Activated CD4-positive, alpha-beta T cell treated with anti-CD3 and anti-CD28 coated beads, Interleukin-2, Interleukin-6, amounts not matched to agents 100 ng/mL and 50 ng/mL, durations not matched to agents 16 hours and 8 hours (primary cell): ENCODE results near the gene IL1RN.

ENCODE experiments used
- DNase-seq: peaks from one replicate; pipeline ENCODE4 v3.0.0-alpha.2; 2020

IL1RN gene

GRCh38 chr2:113129519-113130078, 2.2 kb downstream of the IL1RN start:
- DNase-seq: no peak

GRCh38 chr2:113131352-113132185, 4.2 kb downstream of the IL1RN start:
- no peak for DNase-seq

DNA sequence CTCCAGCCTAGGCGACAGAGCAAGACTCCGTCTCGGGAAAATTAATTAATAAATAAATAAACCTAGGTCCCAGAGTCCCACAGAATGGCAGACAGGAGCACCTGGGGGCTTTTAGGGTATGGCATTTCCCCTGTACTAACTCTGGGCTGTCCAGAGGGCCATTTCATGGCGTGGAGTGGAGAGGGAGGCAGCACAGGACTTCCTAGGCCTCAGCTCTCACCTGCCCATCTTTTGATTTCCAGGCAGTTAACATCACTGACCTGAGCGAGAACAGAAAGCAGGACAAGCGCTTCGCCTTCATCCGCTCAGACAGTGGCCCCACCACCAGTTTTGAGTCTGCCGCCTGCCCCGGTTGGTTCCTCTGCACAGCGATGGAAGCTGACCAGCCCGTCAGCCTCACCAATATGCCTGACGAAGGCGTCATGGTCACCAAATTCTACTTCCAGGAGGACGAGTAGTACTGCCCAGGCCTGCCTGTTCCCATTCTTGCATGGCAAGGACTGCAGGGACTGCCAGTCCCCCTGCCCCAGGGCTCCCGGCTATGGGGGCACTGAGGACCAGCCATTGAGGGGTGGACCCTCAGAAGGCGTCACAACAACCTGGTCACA, 5.1 kb downstream of the IL1RN start:
- DNase-seq: no peak

DNA sequence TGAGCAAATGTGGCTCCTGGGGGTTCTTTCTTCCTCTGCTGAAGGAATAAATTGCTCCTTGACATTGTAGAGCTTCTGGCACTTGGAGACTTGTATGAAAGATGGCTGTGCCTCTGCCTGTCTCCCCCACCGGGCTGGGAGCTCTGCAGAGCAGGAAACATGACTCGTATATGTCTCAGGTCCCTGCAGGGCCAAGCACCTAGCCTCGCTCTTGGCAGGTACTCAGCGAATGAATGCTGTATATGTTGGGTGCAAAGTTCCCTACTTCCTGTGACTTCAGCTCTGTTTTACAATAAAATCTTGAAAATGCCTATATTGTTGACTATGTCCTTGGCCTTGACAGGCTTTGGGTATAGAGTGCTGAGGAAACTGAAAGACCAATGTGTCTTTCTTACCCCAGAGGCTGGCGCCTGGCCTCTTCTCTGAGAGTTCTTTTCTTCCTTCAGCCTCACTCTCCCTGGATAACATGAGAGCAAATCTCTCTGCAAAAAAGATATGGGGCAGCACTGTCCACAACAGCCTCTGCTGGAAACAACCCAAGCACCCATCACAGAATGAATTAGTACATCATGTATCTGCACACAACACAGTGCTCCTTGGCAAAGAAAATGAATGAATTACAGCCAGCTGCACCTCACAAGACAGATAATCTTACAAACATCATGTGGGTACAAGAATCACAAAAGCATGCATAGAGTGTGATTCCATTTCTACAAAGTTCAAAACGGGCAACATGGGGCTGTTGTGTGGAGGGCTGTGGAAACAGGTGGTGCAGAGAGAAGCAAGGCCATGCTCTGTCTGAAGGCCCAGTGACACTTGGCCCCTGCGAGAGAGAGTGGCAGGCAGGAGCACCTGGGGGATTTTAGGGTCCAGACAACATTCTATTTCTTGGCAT, 6.6 kb downstream of the IL1RN start:
- DNase-seq: peak; percentile 40

DNA sequence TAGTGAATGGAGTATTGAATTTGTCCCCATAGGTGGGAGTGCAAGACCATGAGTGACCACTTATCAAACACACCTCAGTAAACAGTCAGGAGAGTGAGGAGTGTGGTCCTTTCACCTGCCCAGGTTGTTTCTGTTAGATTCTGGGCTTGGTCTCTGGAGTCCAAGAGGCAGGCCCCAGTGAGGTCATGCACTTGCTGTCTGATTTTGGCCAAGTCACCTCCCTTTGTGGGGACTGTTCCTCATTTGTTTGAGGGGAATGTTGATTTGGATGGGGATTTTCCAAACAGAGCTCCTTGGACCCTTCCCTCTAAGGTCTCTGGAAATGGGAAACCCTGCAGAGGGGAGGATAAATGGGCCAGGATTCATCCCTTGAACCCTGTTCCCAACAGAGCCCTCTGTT, 7.3 kb downstream of the IL1RN start:
- DNase-seq: no peak

DNA sequence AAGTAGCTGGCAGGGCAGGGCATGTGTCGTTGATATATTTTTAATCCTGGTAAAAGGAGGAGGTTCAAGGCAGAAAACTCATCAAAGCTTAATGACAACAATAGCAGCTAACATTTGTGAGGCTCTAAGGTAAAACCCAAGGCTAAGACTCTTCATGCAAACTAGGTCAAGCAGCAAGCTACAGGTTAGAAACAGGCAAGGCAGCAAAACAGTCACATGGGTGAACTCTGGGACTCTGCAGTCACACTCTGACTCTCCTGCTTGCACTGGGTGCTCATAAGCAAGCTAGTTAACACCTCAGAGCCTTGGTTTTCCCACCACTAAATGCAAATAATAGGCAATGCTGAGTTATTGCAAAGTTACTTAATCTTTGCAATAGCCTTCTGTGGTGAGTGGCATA, 7.9 kb downstream of the IL1RN start:
- no peak for DNase-seq

GRCh38 chr2:113136828-113137775, 9.7 kb downstream of the IL1RN start:
- peak; percentile 61 for DNase-seq

DNA sequence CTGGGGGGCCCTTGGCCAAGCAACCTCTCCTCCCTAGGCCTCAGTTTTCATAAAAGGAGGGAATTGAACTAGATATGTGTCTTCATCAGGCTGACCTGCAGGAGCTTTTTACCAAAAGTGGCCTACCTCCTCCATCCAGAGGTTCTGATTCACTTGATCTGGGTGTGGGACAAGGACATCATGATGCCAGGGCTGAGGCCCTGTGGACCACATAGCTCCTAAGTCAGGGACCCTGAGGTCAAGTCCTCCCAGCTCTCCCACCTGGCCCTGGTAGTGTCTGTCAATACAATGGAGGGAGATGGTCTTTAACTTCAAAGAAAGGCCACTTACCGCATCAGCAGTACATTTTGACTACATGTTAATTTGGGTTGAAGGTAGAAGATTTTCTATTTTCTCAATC, 10.4 kb downstream of the IL1RN start:
- no peak for DNase-seq

- DNase-seq: peak; percentile 88
Observed at GRCh38 chr2:113138428-113139322, 11.3 kb downstream of the IL1RN start.

- DNase-seq: no peak
Observed at GRCh38 chr2:113141451-113141850, 14.1 kb downstream of the IL1RN start.

- DNase-seq: no peak
Observed at GRCh38 chr2:113142290-113142689, 14.9 kb downstream of the IL1RN start.

DNA sequence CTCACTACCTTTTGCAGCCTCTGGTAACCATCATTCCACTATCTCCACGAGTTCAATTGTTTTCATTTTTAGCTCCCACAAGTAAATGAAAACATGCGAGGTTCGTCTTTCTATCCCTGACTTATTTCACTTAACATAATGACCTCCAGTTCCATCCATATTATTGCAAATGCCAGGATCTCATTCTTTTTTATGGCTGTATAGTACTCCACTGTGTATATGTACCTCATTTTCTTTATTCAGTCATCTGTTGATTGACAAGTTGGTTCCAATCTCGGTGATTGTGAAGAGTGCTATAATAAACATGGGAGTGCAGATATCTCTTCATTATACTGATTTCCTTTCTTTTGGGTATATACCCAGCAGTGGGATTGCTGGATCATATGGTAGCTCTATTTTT, 16.9 kb downstream of the IL1RN start:
- no peak for DNase-seq

DNA sequence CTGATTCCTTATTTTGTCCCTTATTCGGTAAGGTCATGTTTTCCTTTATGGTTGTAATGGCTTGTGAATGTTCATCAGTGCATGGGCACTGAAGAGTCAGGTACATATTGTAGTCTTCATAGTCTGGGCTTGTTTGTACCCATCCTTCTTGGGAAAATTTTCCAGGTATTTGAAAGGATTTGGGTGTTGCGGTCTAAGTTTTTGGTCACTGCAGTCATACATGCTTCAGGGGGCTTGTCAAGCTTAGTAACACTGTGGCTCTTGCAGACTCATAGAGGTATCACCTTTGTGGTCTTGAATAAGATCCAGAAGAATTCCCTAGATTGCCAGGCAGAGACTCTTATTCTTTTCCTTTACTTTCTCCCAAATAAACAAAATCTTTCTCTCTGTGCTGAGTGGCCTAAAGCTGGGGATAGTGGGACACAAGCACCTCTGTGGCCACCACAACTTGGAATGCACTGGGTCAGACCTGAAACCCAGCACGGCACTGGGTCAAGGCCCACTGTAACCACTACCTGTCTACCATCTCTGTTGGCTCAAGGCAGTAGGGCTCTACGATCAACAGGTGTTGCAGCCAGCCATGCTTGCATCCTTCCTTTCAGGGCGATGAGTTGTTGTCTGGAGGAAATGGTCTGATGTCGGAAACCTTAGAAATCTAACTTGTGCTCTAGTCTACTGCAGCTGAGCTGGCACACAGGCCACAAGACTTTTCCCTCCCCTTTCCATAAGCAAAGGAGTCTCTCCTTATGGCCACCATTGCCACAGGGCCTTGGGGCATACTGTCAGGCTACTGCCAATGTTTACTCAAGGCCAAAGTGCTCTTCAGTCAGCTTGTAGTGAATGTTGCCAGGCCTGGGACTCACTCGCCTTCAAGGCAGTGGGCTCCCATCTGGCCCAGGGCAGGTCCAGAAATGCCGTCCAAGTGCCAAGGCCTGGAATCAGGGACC, 21.5 kb downstream of the IL1RN start:
- no peak for DNase-seq

DNA sequence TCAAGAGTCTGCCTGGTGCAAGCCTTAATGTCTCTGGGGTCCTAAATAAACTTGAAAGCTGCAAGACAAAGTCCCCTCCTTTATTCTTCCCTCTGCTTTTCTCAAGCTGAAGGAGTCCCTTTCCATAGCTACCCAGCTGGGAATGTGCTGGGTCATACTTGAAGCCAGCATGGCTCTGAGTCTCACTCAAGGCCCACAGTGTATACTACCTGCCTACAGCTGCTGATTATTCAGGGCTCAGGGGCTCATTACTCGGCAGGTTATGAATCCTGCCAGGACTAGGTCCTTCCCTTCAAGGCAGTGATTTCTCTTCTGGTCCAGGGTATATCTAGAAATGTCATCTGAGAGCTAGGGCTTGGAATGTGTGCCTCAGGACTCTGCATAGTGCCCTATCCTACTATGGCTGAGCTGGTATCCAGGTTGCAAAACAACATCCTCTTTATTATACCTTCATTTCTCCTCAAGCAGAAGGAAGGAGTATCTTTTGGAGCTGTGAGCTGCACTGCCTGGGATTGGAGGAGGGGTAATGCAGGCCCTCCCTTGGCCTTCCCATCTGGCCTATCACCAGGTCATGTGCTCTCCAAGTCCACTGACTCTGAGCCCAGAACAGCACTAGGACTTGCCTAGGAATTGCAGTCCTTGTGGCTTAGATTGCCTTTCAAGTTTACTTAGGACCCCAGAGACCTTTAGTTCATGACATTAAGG, 22.3 kb downstream of the IL1RN start:
- no peak for DNase-seq

GRCh38 chr2:113150258-113150601, 22.8 kb downstream of the IL1RN start:
- no peak for DNase-seq

DNA sequence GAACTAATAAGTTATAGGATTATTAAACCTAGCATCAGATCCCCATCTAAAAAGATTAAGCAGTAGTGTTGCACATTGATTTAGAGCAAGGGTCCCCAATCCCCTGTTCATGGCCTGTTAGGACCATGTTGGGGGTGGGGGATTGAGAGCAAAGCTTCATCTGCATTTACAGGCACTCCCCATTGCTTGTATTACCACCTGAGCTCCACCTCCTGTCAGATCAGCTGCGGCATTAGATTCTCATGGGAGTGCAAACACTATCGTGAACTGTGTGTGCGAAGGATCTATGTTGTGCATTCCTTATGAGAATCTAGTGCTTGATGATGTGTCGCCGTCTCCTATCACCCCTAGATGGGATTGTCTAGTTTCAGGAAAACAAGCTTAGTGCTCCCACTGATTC, 27.9 kb downstream of the IL1RN start:
- DNase-seq: no peak

- no peak for DNase-seq
Observed at GRCh38 chr2:113156278-113157117, 29.1 kb downstream of the IL1RN start.
